Pancreas (tissue), 10 donors: Measurements from ENCODE around the gene OPCML. TPM values are rescaled to one million over a fixed set of nuclear protein-coding genes. Genes with fewer than 3 reads are reported as not detected.

Source experiments
- ATAC-seq, 4 donors: fragments of 200-7000 bp; cut with Tn5 transposase; one replicate each; pipeline versions ENCODE4 v1.8.0 to v1.9.1; 2020; ENCODE audit warnings: mild to moderate bottlenecking in 4 of 4, moderate library complexity in 4 of 4
- DNase-seq, 6 donors: peaks; one replicate each; pipeline ENCODE4 v3.0.0-alpha.2; 2020
- FAIRE-seq: peaks from 2 replicates; lab custom pipeline; 2012; peaks lifted over from hg19 to GRCh38; lab: Jason Lieb, UNC
- H3K27ac ChIP-seq, 4 donors: fragments of 200-600 bp; sonication (generic); 1 replicate in 3 of 4; 2 replicates in 1 of 4; pipeline versions ENCODE4 v1.5.0 to v1.8.0; 2020
- H3K27me3 ChIP-seq, 4 donors: fragments of 200-600 bp; one replicate each; pipeline ENCODE4 v1.8.0; 2021
- H3K36me3 ChIP-seq, 3 donors: fragments of 200-600 bp; sonication (generic) in 1 of 3; one replicate each; pipeline versions ENCODE4 v1.5.0 to v1.8.0; 2020 to 2021
- H3K4me1 ChIP-seq, 3 donors: fragments of 200-600 bp; one replicate each; pipeline ENCODE4 v1.8.0; 2021
- H3K4me3 ChIP-seq, 4 donors: fragments of 200-600 bp; sonication (generic) in 2 of 4; one replicate each; pipeline versions ENCODE4 v1.5.0 to v1.8.0; 2020 to 2021
- H3K9me3 ChIP-seq, 4 donors: fragments of 200-600 bp; one replicate each; pipeline ENCODE4 v1.8.0; 2021
- WGBS, 2 donors: extraction: QIAGEN DNeasy Blood & Tissue Kit; methylation state at CpG; one replicate each; pipeline ENCODE4 v1.1.7; 2013; 5-methylcytosine and 5-hydroxymethylcytosine counted together
- intact Hi-C, 3 donors: fragments of 100-400 bp; cut with DNase I; formaldehyde crosslinking; loops; one replicate each; pipeline versions ENCODE4 v1.11.1 to v1.14.2; 2022
- polyA plus RNA-seq, 2 donors: library from polyadenylated mRNA; stranded (reverse); fragments of 200-250 nt; gene quantifications; one replicate each; pipeline ENCODE4 v1.2.3, GENCODE V29; 2013
- total RNA-seq, 6 donors: library from RNA; stranded (reverse); fragmentation: NEBNext Ultra II Directional in 4 of 6; extraction: Animal tissue kit (Norgen Biotek cat#: 25700) in 4 of 6; gene quantifications; one replicate each; pipeline versions ENCODE4 v1.2.1 to v1.2.4, GENCODE V29; 2021 to 2023
- TF ChIP-seq, protein P1 (sequence below), 4 donors: fragments of 200-600 bp; sonication (generic) in 3 of 4; IDR thresholded peaks; one replicate each; pipeline versions ENCODE4 v1.5.0 to v1.8.0; 2021; ENCODE audit warnings: antibody characterized with exemption in 4 of 4
- donor health status: healthy with polysubstance abuse.
- donor health status: DM: no; HTN: no; CAD: no; lungs with moderate emphysema.
- donor health status: DM: no; HTN: no; CAD: no.
- donor health status: control.
- donor health status: control.
- donor health status: Bipolar disorder and iron deficiency.
- donor health status: DM: yes; HTN: yes; CAD: no.
- donor health status: DM: no; HTN: no; CAD: no.
- donor health status: DM: no; HTN: no; CAD: no.
- donor health status: DM: yes; HTN: yes; CAD: no.

Gene OPCML
- total and polyA plus RNA-seq, 8 donors = 0.05 to 0.31 (median 0.19) TPM

DNA sequence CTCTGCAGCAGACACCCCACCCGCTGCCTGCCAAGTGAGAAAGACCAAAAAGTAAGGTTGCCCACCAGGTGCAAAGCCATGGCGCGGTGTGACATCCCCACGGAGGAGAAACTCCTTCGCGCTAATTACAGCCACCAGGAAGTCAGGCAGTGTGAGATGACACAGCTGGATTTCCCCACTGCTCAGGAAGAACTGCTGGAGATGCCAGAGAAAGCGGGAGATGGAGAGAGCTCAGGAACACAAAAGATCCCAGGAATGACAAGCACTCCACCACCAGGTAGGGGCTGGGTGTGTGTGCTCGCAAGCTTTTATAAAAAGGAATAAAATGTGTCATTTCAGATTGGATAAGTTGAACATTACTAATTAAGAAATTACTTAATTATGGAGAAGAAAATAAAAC lies 292.7 kb downstream of the OPCML start:
- H3K27me3 ChIP-seq = peaks cover 0 to 5% (median 0%) of the 10 kb centered on the region in 4 donors
- intact Hi-C loops = no loop called here
- no peaks in the 10 kb centered on the region for H3K4me1 ChIP-seq
- FAIRE-seq (no peak), ATAC-seq (no peak), DNase-seq (no peak)
- no peak overlapping the region for H3K4me3 ChIP-seq
- 56 to 57% methylated on average over 8 of the region's 8 CpGs for WGBS, 2 donors
- H3K36me3 ChIP-seq = no peaks in the 10 kb centered on the region
- TF ChIP-seq, protein P1, sequence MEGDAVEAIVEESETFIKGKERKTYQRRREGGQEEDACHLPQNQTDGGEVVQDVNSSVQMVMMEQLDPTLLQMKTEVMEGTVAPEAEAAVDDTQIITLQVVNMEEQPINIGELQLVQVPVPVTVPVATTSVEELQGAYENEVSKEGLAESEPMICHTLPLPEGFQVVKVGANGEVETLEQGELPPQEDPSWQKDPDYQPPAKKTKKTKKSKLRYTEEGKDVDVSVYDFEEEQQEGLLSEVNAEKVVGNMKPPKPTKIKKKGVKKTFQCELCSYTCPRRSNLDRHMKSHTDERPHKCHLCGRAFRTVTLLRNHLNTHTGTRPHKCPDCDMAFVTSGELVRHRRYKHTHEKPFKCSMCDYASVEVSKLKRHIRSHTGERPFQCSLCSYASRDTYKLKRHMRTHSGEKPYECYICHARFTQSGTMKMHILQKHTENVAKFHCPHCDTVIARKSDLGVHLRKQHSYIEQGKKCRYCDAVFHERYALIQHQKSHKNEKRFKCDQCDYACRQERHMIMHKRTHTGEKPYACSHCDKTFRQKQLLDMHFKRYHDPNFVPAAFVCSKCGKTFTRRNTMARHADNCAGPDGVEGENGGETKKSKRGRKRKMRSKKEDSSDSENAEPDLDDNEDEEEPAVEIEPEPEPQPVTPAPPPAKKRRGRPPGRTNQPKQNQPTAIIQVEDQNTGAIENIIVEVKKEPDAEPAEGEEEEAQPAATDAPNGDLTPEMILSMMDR (IDR thresholded peaks at IDR 0.05) = no peak
- H3K27ac ChIP-seq = no peak overlapping the region
- H3K9me3 ChIP-seq = no peaks in the 10 kb centered on the region

DNA sequence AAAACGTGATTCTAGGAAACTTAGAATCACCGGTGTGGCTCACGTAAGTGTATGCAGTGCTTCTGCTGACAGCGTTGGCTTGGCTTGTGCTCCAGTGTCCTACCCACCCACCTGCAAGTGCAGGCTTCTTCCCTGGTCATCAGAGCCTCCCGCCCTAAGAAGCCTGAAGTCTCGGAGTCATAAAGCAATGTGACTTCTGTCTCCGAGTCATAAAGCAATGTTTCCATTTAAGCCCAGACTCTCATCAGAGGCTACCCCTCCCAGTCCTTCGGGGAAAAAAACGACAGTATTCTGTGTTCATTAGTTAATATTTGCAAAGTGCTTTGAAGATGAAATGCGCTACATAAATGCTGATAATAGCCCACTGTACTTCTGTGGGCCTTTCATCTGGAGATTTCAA lies 293.8 kb downstream of the OPCML start:
- FAIRE-seq (no peak), DNase-seq (no peak)

DNA sequence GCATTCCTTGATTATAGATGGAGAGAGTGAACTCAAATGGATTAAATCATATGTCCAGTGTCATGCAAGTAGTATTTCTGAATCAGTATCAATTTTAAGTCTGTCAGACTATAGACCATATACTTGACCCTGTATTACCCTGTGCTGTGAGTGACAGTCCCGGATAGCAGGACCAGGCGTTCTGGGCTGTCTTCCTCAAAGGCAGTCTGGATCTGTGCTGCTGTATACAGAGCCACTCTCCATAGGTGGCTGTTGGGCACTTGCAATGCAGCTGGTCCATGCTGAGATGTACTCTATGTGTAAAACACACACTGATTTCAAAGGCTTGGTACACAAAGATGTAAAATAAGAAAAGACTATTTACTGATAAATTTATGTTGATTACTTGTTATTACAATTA lies 294.3 kb downstream of the OPCML start:
- WGBS, 2 donors = 41 to 58% methylated on average over 2 of the region's 2 CpGs
- no peak for FAIRE-seq
- H3K27me3 ChIP-seq = peaks cover 0 to 5% (median 0%) of the 10 kb centered on the region in 4 donors

More for the DNA sequence above, 293.8 kb downstream of the OPCML start:
- WGBS, 2 donors = 50 to 56% methylated on average over 10 of the region's 10 CpGs
- TF ChIP-seq, protein P1 (IDR thresholded peaks at IDR 0.05) = no peak
- Histone ChIP-seq H3K4me1 (no peaks in the 10 kb centered on the region), H3K27ac (no peak overlapping the region), H3K36me3 (no peaks in the 10 kb centered on the region), H3K27me3 (peaks cover 0 to 5% (median 0%) of the 10 kb centered on the region in 4 donors), H3K4me3 (no peak overlapping the region), H3K9me3 (no peaks in the 10 kb centered on the region)
- intact Hi-C loops = no loop called here
- ATAC-seq = no peak

DNA sequence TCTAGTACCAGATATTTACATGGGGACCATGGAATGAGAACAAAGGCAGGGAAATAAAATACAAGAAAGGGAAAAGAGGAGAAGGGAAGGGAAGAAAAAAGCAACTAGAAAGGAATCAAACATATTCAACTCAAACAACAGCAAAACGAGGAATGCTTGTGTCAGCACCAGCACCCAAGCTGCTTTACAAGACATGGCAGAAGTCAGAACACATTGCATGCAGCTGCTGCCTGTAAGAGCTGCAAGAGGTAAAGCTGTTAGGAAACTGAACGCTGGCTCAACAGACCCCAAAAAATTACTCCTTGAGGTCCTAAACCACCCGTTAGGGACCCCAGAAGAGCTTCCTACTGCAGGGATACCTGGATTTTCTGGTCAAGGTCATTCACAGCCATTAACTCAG lies 296.9 kb downstream of the OPCML start:
- Histone ChIP-seq H3K27me3 (peaks cover 0 to 4% (median 0%) of the 10 kb centered on the region in 4 donors), H3K27ac (no peak overlapping the region), H3K9me3 (no peaks in the 10 kb centered on the region), H3K36me3 (no peaks in the 10 kb centered on the region), H3K4me3 (no peak overlapping the region), H3K4me1 (no peaks in the 10 kb centered on the region)
- ATAC-seq (no peak), DNase-seq (no peak), FAIRE-seq (no peak)
- intact Hi-C loops = no loop called here
- WGBS, 2 donors = 31% methylated on average over 3 of the region's 3 CpGs
- TF ChIP-seq, protein P1 (IDR thresholded peaks at IDR 0.05) = no peak

More for the DNA sequence above, 294.3 kb downstream of the OPCML start:
- H3K4me1 ChIP-seq = no peaks in the 10 kb centered on the region
- no peak overlapping the region for H3K4me3 ChIP-seq
- H3K36me3 ChIP-seq = no peaks in the 10 kb centered on the region
- DNase-seq = no peak
- no peaks in the 10 kb centered on the region for H3K9me3 ChIP-seq
- TF ChIP-seq, protein P1 (IDR thresholded peaks at IDR 0.05) = no peak
- ATAC-seq = no peak
- H3K27ac ChIP-seq = no peak overlapping the region
- intact Hi-C loops = no loop called here

DNA sequence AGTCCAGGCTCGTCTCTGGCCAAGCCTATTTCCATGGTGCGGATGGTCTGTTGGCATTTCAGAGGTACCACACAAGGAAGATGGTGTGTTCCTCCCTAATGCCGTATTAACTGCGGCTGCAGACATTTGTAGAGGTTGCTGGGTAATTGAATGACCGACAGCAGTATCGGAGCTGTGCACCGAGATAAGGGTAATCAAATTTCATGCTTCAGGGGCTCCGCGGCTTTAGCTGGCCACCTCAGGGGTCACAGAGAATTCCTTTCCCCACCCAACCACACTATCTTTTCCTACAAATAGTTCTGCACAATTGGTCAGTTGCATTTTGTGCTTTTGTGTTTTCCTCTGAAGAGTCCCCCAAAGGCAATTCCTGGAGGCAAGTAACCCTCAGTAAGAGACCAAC lies 297.4 kb downstream of the OPCML start:
- ATAC-seq = no peak
- FAIRE-seq = no peak
- no peak for DNase-seq
- Histone ChIP-seq H3K9me3 (no peaks in the 10 kb centered on the region), H3K27ac (no peak overlapping the region), H3K27me3 (no peaks in the 10 kb centered on the region), H3K36me3 (no peaks in the 10 kb centered on the region), H3K4me3 (no peak overlapping the region), H3K4me1 (no peaks in the 10 kb centered on the region)
- TF ChIP-seq, protein P1 (IDR thresholded peaks at IDR 0.05) = no peak
- intact Hi-C loops = no loop called here
- WGBS, 2 donors = 26 to 30% methylated on average over 9 of the region's 9 CpGs
